Measurements from ENCODE around the gene NUP93.

NUP93 gene

GRCh38 chr16:56874800-56875199 is 144.9 kb downstream of the NUP93 start:
- H3K4me1 ChIP-seq (ENCODE audit: insufficient read depth, poor library complexity, severe bottlenecking), result peaks cover 3% of the 10 kb centered on the region
- ATAC-seq (ENCODE audit: low read depth) (no peak), DNase-seq (ENCODE audit: low spot score) (no peak)
- H3K9me3 ChIP-seq (ENCODE audit: severe bottlenecking), result no peaks in the 10 kb centered on the region
- H3K27ac ChIP-seq (ENCODE audit: poor library complexity, severe bottlenecking), result no peak overlapping the region
- no peaks in the 10 kb centered on the region for H3K36me3 ChIP-seq (ENCODE audit: low read depth)
- TF ChIP-seq CTCF (IDR thresholded peaks at IDR 0.05; ENCODE audit: poor library complexity, severe bottlenecking), result no peak
- no peak overlapping the region for H3K4me3 ChIP-seq (ENCODE audit: severe bottlenecking)
- no peaks in the 10 kb centered on the region for H3K27me3 ChIP-seq (ENCODE audit: insufficient read depth, poor library complexity, severe bottlenecking)

DNA sequence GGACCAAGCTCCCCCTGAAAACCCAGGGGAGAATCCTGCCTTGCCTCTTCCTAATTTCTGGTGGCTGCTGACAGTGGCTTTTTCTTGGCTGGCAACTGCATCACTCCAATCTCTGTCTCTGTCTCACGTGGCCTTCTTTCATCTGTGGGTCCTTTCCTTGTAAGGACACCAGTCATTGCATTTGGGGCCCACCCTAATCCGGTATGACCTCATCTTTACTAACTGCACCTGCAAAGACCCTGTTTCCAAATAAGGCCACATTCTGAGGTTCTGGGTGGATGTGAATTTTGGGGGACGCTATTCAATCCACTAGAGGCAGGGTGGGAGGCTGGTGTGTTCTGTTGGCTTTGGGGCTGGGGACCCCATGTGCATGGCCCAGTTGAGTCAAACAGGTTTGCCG is 146.1 kb downstream of the NUP93 start:
- no peak for DNase-seq (ENCODE audit: low spot score)
- TF ChIP-seq CTCF (IDR thresholded peaks at IDR 0.05; ENCODE audit: poor library complexity, severe bottlenecking), result no peak
- no peak overlapping the region for H3K4me3 ChIP-seq (ENCODE audit: severe bottlenecking)
- no peak for ATAC-seq (ENCODE audit: low read depth)
- peaks cover 2% of the 10 kb centered on the region for H3K4me1 ChIP-seq (ENCODE audit: insufficient read depth, poor library complexity, severe bottlenecking)
- H3K36me3 ChIP-seq (ENCODE audit: low read depth), result no peaks in the 10 kb centered on the region
- H3K27ac ChIP-seq (ENCODE audit: poor library complexity, severe bottlenecking), result no peak overlapping the region
- H3K9me3 ChIP-seq (ENCODE audit: severe bottlenecking), result no peaks in the 10 kb centered on the region
- H3K27me3 ChIP-seq (ENCODE audit: insufficient read depth, poor library complexity, severe bottlenecking), result no peaks in the 10 kb centered on the region

GRCh38 chr16:56877486-56878182 is 147.7 kb downstream of the NUP93 start:
- no peak overlapping the region for H3K4me3 ChIP-seq (ENCODE audit: severe bottlenecking)
- H3K27me3 ChIP-seq (ENCODE audit: insufficient read depth, poor library complexity, severe bottlenecking), result no peaks in the 10 kb centered on the region
- TF ChIP-seq CTCF (IDR thresholded peaks at IDR 0.05; ENCODE audit: poor library complexity, severe bottlenecking), result no peak
- ATAC-seq (ENCODE audit: low read depth) (no peak), DNase-seq (ENCODE audit: low spot score) (no peak)
- H3K9me3 ChIP-seq (ENCODE audit: severe bottlenecking), result no peaks in the 10 kb centered on the region
- no peaks in the 10 kb centered on the region for H3K4me1 ChIP-seq (ENCODE audit: insufficient read depth, poor library complexity, severe bottlenecking)
- no peak overlapping the region for H3K27ac ChIP-seq (ENCODE audit: poor library complexity, severe bottlenecking)
- H3K36me3 ChIP-seq (ENCODE audit: low read depth), result no peaks in the 10 kb centered on the region

DNA sequence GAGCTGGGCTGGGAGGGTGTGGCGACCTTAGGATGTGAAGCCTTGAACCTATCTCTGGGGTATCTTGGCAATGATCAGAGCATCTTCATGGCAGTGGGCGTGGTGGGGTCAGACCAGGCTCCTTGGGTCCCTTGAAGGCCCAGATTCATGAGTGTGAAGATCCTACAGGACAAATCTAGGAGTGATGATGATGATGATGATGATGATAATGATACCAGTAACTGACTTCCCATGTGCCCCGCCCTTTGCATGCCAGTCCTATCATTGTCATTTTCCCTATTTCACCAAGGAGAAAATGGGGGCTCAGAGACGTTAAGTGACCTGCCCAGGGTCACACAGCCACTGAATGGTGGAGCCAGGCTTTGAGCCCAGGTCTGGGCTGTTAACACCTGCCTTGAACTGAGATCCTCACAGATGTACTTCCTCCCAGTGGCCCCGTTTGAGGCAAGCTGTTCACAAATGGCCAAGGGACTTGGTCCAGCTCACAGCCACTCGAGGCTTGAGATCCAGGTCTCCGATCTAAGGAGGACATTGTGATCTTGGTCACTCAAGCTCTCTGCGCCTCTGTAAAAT is 148.4 kb downstream of the NUP93 start:
- no peak for TF ChIP-seq CTCF (IDR thresholded peaks at IDR 0.05; ENCODE audit: poor library complexity, severe bottlenecking)
- no peaks in the 10 kb centered on the region for H3K36me3 ChIP-seq (ENCODE audit: low read depth)
- DNase-seq (ENCODE audit: low spot score) (no peak), ATAC-seq (ENCODE audit: low read depth) (no peak)
- no peak overlapping the region for H3K27ac ChIP-seq (ENCODE audit: poor library complexity, severe bottlenecking)
- no peaks in the 10 kb centered on the region for H3K4me1 ChIP-seq (ENCODE audit: insufficient read depth, poor library complexity, severe bottlenecking)
- no peaks in the 10 kb centered on the region for H3K27me3 ChIP-seq (ENCODE audit: insufficient read depth, poor library complexity, severe bottlenecking)
- H3K4me3 ChIP-seq (ENCODE audit: severe bottlenecking), result no peak overlapping the region
- no peaks in the 10 kb centered on the region for H3K9me3 ChIP-seq (ENCODE audit: severe bottlenecking)

GRCh38 chr16:56879276-56879675 is 149.3 kb downstream of the NUP93 start:
- H3K4me3 ChIP-seq (ENCODE audit: severe bottlenecking), result no peak overlapping the region
- DNase-seq (ENCODE audit: low spot score) (no peak), ATAC-seq (ENCODE audit: low read depth) (no peak)
- no peaks in the 10 kb centered on the region for H3K36me3 ChIP-seq (ENCODE audit: low read depth)
- no peaks in the 10 kb centered on the region for H3K4me1 ChIP-seq (ENCODE audit: insufficient read depth, poor library complexity, severe bottlenecking)
- no peak for TF ChIP-seq CTCF (IDR thresholded peaks at IDR 0.05; ENCODE audit: poor library complexity, severe bottlenecking)
- H3K27ac ChIP-seq (ENCODE audit: poor library complexity, severe bottlenecking), result no peak overlapping the region
- H3K27me3 ChIP-seq (ENCODE audit: insufficient read depth, poor library complexity, severe bottlenecking), result no peaks in the 10 kb centered on the region
- no peaks in the 10 kb centered on the region for H3K9me3 ChIP-seq (ENCODE audit: severe bottlenecking)

All from RWPE2 (cell line).